Glutamatergic neuron (in vitro differentiated cells): ENCODE data around the gene SYNE2. TPM values are rescaled to one million over a fixed set of nuclear protein-coding genes. Genes with fewer than 3 reads are reported as not detected.

ENCODE experiments used
- DNase-seq: peaks from one replicate; pipeline ENCODE4 v3.0.0; 2022
- H3K27ac Mint-ChIP-seq: one replicate; pipeline ENCODE4 v1.8.0; 2020; ENCODE audit warnings: mild to moderate bottlenecking, mixed read lengths, inconsistent platforms; ENCODE audit not compliant: unreplicated experiment
- H3K27me3 Mint-ChIP-seq: one replicate; pipeline ENCODE4 v1.8.0; 2020; ENCODE audit warnings: mild to moderate bottlenecking, moderate library complexity, mixed read lengths, inconsistent platforms; ENCODE audit not compliant: unreplicated experiment
- H3K36me3 Mint-ChIP-seq: one replicate; pipeline ENCODE4 v1.8.0; 2020; ENCODE audit warnings: mild to moderate bottlenecking, mixed read lengths, inconsistent platforms; ENCODE audit not compliant: unreplicated experiment
- H3K4me1 Mint-ChIP-seq: one replicate; pipeline ENCODE4 v1.8.0; 2020; ENCODE audit warnings: mild to moderate bottlenecking, low read depth, mixed read lengths, inconsistent platforms; ENCODE audit not compliant: unreplicated experiment
- H3K4me3 Mint-ChIP-seq: one replicate; pipeline ENCODE4 v1.8.0; 2020; ENCODE audit warnings: mild to moderate bottlenecking, mixed read lengths, inconsistent platforms; ENCODE audit not compliant: unreplicated experiment
- H3K9me3 Mint-ChIP-seq: one replicate; pipeline ENCODE4 v1.8.0; 2020; ENCODE audit warnings: mild to moderate bottlenecking, moderate library complexity, mixed read lengths, inconsistent platforms; ENCODE audit not compliant: unreplicated experiment
- total RNA-seq: library from RNA; stranded (reverse); fragmentation: NEBNext Ultra II Directional; extraction: Animal tissue kit (Norgen Biotek cat#: 25700); gene quantifications from one replicate; pipeline ENCODE4 v1.2.1, GENCODE V29; 2021; ENCODE audit not compliant: unreplicated experiment
- TF ChIP-seq, protein P1 (sequence below): fragments of 200-600 bp; sonication (generic); IDR thresholded peaks from one replicate; pipeline ENCODE4 v1.5.0; 2021; ENCODE audit not compliant: partially characterized antibody, unreplicated experiment

Gene SYNE2
- total RNA-seq, 1 donor from 2014 or later = 81.7 TPM

GRCh38 chr14:64217308-64217707 lies 364.5 kb downstream of the SYNE2 start:
- Mint-ChIP-seq H3K4me3 (no peak overlapping the region), H3K36me3 (peaks cover 4% of the 10 kb centered on the region)

DNA sequence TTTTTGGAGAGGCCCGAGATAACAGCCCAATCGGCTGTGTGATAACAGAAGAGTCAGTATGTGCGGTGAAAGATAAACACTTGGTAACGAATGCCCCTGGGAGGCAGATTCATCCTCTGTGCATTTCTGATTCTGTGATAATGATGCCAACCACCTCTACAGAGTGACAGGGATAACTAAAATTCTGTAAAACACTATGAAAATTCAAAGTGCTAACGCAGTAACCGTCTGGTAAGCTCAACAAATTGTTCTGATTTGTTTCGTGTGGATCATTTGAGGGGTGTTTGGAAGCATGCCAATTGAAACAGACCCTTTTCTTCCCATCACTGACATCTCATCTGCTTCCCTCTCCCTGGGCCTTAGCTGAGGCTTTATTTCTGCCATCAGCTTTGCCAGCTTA lies 365.0 kb downstream of the SYNE2 start:
- Mint-ChIP-seq H3K36me3 (peaks cover 4% of the 10 kb centered on the region), H3K4me3 (no peak overlapping the region), H3K4me1 (no peaks in the 10 kb centered on the region), H3K27me3 (no peaks in the 10 kb centered on the region), H3K27ac (no peak overlapping the region), H3K9me3 (peaks cover 6% of the 10 kb centered on the region)
- TF ChIP-seq, protein P1, sequence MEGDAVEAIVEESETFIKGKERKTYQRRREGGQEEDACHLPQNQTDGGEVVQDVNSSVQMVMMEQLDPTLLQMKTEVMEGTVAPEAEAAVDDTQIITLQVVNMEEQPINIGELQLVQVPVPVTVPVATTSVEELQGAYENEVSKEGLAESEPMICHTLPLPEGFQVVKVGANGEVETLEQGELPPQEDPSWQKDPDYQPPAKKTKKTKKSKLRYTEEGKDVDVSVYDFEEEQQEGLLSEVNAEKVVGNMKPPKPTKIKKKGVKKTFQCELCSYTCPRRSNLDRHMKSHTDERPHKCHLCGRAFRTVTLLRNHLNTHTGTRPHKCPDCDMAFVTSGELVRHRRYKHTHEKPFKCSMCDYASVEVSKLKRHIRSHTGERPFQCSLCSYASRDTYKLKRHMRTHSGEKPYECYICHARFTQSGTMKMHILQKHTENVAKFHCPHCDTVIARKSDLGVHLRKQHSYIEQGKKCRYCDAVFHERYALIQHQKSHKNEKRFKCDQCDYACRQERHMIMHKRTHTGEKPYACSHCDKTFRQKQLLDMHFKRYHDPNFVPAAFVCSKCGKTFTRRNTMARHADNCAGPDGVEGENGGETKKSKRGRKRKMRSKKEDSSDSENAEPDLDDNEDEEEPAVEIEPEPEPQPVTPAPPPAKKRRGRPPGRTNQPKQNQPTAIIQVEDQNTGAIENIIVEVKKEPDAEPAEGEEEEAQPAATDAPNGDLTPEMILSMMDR = no peak
- DNase-seq = no peak

More at GRCh38 chr14:64217308-64217707, 364.5 kb downstream of the SYNE2 start:
- Mint-ChIP-seq H3K27ac (no peak overlapping the region), H3K27me3 (no peaks in the 10 kb centered on the region), H3K4me1 (no peaks in the 10 kb centered on the region), H3K9me3 (peaks cover 6% of the 10 kb centered on the region)
- DNase-seq = no peak
- TF ChIP-seq, protein P1 = no peak

DNA sequence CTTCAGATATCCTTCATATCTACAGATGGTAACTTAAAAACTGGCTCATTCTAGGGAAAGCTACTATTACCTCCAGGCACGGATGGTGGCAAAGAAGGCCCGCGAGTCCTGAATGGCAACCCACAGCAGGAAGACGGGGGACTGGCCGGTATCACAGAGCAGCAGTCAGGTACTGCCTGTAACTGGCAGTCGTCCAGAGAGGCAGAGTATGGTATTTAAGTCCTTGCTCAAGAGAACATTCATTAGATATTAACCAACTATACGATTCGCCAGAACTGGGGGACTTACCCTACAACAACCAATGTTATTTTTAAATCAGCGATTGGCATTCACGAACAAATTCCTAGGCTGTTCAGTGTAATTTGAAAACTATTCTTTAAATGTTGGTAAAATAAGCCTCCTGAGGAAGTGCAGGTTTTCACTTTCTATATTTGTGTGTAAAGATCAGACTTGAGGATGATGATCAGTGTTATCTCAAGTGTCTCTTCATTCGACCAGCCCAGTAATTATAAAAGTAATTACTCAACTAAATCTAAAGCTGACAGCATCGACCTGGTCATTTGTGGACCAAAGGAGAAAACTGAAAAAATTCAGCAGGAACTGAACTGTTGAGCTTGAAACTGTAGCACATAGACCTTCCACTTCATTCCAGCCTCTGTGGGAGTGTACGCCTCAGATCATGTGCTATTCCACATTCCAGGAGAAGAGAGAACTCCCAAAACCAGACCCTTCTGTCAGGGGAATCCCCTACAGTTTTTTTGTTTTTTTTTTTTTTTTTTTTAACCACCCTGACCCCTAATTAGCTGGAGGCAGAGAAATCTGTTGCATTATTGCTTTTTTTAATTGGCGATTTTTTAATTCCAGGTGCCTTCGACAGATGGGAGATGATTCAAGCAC lies 365.8 kb downstream of the SYNE2 start:
- DNase-seq = no peak
- Mint-ChIP-seq H3K36me3 (peaks cover 4% of the 10 kb centered on the region), H3K27ac (no peak overlapping the region), H3K27me3 (no peaks in the 10 kb centered on the region), H3K4me3 (no peak overlapping the region), H3K9me3 (peaks cover 6% of the 10 kb centered on the region), H3K4me1 (no peaks in the 10 kb centered on the region)
- TF ChIP-seq, protein P1 = no peak

- Mint-ChIP-seq H3K27ac (no peak overlapping the region), H3K4me1 (no peaks in the 10 kb centered on the region), H3K27me3 (no peaks in the 10 kb centered on the region), H3K4me3 (no peak overlapping the region), H3K9me3 (peaks cover 6% of the 10 kb centered on the region), H3K36me3 (peaks cover 3% of the 10 kb centered on the region)
- TF ChIP-seq, protein P1 = no peak
- no peak for DNase-seq
Measured at GRCh38 chr14:64220056-64220455, 367.3 kb downstream of the SYNE2 start.

GRCh38 chr14:64220466-64220865 lies 367.7 kb downstream of the SYNE2 start:
- TF ChIP-seq, protein P1 = no peak
- Mint-ChIP-seq H3K27ac (no peak overlapping the region), H3K36me3 (no peaks in the 10 kb centered on the region), H3K4me1 (no peaks in the 10 kb centered on the region), H3K9me3 (peaks cover 6% of the 10 kb centered on the region), H3K27me3 (no peaks in the 10 kb centered on the region), H3K4me3 (no peak overlapping the region)
- no peak for DNase-seq
